Glomerular visceral epithelial cell (primary cell): ENCODE data around the gene PDE8B.

Experiments used
- DNase-seq: peaks from one replicate; pipeline ENCODE4 v3.0.0-alpha.2; 2016; ENCODE audit errors: extremely low spot score

The PDE8B gene

DNA sequence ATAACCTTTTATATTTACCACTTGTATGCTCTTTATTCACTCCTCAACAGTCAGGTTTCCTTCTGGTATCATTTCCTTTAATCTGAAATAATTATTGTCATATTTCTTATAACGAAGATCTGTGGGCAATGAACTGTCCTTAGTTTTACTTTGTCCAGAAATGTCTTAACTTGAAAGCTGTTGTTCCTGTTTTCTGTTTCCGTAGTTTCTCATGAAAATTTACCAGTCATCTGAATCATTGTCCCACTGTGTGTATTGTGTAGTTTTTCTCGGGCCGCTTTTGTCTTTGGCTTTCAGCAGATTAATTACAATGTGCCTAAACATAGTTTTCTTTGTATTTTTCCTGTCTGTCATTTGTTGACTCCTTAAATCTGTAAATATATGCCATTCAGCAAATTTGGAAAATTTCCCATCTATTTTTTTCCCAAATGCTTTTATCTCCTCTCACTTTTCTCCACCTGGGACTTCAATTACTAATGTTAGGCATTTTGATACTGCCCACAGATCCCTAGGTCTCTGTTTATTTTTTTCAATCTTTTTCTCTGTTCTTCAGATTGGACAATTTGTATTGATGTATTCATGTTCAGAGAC lies 74.9 kb downstream of the PDE8B start:
- no peak for DNase-seq

DNA sequence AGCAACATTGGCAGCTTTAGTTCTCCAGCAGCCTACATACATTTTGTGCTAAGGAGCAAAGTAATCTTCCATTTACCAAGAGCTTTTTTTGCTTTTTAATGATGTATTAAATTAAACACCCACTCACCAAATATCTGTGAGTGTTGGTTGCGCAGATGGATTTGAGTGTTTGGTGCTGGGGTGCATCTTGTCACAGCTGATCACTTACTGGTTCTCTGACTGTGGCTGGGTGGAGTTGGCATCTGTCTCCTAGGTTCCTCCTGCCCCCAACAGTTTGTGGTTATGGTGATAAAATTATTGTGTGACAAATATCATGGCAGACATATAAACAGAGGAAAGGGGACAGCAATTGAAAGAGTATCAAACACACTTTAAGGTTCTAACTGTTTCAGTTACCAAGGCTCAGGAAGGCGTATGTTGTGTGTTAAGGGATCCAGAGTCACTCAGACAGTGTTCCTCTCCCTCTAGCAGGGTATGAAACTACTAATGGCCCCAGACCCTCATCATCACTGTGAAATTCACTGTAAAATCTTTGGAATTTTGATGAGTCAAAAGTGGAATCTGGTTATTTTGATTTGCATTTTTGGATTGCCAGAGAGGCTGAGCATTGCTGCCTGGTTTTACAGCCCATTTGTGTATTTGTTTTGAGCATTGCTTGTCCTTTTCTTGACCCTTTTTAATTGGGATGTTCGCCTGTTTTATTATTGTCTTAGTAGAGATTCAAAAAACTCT lies 81.7 kb downstream of the PDE8B start:
- DNase-seq = no peak

DNA sequence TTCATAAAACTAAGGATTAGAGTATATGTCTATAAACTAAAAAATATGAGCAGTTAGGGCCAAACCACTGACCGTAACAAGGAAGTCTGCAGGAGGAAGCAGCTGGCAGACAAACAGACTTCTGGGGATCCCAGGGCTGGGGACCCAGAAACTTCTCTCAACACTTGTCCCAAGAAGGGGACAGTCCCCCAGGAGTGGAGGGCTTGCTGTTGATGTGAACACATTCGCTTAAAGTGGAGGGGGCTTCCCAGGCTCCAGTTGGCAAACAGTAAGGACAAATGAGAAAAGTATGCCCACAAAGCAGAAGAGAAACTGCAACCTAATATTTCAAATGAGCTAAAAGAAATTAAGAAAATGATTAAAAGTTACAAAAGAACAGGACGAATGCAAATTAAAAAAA lies 83.7 kb downstream of the PDE8B start:
- no peak for DNase-seq

DNA sequence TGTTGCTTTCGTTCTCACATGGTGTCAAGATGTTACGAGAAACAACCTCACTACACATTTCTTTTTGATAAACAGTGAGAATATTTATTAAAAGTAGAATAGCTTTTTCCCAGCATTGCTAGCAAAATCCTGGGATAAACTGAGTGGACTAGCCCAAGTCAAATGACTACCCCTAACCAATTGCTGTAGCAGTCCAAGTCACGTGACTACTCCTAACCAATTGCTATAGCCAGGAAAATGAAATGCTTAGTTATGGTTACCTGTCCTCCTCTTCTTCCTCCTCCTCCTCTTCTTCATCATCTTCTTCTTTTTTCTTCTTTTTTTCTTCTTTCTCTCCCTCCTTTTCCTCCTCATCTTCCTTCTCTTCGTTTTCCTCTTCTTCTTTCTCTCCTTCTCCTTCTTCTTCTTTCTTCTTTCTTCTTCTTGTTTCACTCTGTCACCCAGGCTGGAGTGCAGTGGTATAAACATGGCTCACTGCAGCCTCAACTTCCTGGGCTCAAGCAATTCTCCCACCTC lies 85.4 kb downstream of the PDE8B start:
- DNase-seq = no peak

DNA sequence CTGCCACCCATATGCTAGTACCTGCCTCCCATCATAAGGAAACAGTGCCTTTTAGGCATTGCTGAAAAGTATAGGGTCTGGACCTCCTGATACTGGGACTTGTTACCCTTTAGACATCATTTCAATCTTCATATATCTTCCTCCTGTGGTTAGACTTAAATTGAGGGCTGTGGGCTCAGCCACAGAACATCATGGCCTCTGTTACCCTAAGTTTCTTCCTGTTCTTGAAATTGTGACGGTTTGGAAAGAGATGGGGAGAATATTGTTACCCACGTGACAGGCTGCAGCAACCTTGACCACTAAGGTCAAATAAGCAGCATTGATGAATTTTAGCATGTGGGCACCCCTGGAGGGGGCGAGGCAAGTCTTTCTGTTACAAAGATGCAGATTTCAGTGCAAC lies 87.7 kb downstream of the PDE8B start:
- no peak for DNase-seq

DNA sequence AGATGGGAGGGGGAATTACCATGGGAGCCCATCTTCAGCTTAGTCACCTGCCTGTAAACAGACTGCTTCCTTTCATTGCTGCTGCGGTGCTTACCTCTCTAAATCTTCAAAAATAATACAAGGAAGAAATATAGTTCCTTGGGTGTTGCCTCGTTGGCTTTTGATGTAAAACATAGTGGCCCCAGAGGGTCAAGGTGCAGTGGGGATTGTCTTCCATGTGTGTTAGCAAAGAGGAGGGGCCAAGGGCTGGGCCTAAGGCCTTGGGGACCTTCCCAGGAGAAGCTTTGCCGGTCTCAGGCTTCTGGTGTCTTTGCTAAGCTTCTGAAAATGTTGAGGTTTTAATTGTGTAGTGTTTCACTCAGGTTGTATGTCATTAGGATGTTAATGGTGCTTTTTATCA lies 90.0 kb downstream of the PDE8B start:
- no peak for DNase-seq

DNA sequence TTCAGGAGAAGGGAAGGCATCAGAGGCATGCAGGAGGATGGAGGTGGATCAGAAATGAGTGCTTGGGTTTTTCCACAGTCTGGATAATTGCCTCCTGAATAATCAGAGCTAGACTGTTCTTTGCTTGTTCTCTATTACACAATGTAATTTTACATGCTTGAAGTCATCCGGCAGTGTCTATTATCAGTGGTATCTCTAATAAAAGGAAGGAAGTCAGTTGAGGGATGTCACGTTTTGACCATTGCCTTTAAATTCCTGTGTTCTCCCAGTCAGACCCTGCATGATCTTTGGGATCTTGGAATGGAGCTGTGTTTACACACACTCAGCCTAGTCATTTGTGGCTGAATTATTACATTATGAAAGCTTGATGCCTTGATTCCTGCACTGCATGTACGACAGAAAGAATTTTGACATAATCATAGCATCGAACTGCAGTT lies 91.0 kb downstream of the PDE8B start:
- DNase-seq = no peak

DNA sequence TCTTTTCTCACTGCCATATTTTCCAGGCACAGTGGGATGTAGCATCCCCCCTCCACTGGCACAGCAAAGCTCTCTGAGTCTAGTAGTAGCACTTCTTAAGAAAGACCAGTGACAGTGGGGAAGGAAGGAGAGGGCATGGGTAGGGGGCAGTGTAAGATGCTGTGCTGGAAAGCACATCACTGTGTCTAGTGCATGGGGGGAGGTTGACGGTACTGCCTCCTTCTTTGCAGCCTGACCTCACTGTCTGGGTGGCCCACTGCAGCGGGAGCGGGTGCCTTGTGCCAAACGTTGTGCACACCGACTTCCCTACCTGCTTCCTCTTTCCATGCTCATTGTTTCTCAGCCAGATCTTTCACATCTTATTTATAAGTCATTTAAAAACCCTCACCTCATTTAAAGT lies 91.8 kb downstream of the PDE8B start:
- no peak for DNase-seq

DNA sequence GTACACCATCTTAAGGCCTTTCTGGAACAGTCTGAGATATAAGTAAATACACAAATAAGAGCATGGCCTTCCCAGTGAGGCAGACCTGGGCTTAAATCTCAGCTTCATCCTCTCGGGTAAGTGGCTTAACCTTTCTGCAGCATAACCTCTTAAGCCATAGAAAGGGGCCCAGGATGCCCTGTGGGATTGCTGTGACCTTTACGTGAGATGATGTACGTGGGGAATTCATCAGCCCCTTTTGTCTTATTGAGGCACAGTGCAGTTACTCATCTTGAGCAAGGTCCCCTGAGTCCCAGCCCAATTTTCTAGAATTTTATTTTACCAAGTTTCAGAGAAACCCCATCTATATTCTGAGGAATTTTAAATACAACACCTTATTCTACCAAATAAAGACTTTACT lies 92.2 kb downstream of the PDE8B start:
- no peak for DNase-seq

DNA sequence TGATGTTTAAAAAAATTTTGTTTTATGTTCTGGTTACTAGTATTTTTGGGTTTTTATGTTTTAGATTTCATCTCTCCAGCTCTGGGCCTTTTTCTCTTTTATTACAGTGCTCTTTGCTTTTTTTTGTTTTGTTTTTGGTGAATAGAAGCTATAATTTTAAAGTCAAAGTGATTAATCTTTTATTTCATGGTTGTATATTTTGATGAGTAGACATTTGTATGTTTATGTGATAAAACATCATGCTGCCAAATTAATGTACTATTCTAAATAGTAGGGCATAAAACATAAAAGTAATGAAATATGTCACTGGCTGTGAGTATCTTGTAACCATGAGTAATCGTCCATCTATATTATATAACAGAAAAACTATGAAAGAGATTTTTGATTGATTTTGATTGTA lies 93.9 kb downstream of the PDE8B start:
- DNase-seq = no peak

DNA sequence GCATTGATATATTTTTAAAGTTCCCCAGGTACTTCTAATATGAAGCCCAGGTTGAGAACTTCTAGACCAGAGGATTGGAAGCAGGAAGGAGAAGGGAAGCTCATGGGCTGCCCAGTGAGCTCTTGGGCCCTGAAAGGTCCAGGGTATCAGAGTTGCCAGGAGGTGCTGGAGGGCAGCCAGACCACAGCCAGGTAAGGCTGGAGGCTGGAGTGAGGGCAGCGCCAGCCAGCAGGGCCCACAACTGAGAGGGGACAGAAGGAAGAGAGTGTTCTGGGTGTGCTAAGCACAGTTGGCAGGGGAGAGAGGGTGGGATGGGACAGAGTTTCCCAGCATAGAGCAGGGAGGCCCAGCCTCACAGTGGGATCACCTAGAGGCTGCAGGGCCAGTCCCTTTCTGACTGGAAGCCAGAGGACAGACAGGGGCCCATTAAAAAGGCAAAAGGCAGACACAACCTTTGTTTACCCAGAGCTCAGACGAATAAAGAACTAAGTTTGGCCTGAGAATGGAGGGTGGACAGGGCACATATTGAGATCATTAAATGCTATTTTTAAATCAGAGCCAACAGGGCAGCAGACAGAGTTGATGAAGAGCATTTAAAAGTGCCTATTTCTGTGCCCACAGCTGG lies 94.9 kb downstream of the PDE8B start:
- DNase-seq = no peak

DNA sequence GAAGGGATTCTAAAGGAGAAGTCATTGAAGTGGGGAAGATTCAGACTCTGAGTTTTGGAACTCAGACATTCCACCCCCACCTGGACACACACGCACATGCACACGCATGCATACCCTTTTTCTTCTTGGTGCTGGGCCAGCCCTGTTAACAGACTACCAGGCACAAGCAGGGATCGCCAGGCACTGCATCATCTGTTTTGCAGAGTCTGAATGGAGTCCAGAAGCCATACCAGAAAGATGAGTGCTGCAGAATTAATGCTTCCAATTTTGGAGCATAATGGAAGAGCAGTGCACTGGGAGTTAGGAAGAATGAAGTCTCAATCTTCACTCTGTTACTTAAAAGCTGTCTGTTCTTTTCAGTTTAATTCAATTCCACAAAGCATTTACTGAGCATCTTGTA lies 95.5 kb downstream of the PDE8B start:
- no peak for DNase-seq

DNA sequence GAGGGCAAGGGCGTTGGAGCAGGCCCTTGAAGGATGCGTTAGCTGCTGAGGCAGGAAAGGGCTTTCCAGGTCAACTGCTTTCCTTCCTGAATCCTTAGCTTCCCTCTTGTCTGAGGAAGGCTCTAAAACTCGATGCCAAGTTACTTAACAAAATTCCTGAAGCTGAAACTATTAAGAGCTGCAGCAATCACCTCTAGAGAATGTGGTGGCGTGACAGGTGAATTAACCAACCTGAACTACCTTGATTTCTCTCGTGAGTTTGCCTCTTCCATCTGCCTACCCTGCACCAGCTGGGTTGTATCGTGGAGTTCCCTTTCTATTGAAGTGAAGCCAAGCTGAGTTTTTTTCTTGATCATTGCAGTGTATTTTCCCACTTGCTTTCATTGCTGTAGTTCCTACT lies 96.1 kb downstream of the PDE8B start:
- DNase-seq = no peak

DNA sequence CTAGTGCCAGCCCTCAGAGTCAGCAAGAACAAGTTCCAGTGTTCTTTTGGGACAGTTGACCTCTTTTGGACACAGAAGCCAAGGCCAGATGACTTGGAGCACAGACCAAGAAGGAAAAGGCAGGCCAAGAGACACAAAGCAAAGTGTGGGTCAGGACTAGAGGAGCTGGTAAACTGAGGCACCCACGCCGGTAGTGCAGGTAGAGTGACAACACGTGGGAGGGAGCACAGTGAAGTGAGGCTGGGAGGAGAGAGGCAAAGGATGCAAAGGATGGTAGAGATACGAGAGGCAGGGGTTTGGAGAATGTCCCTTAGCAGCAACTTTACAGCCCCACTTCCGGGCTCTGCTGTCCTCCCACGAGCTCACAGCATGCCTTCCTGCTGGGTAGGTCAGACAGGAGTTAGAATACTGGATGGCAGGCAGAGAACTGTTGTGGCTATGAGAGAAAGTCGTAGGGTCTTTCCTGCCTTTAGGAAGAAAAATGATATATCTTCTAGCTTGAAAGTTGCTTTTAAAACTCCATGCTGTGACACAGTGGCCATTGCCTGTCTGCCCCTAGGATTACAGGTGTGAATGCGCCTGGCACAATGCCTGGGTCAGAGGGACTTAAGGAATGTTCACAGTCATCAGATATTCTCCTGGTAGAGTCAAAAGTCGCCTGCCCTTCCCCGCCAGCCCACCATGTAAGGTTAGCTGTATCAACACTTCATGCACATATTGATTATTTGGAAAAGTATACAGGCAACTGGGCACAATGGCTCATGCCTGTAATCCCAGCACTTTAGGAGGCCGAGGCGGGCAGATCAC lies 97.9 kb downstream of the PDE8B start:
- DNase-seq = no peak

DNA sequence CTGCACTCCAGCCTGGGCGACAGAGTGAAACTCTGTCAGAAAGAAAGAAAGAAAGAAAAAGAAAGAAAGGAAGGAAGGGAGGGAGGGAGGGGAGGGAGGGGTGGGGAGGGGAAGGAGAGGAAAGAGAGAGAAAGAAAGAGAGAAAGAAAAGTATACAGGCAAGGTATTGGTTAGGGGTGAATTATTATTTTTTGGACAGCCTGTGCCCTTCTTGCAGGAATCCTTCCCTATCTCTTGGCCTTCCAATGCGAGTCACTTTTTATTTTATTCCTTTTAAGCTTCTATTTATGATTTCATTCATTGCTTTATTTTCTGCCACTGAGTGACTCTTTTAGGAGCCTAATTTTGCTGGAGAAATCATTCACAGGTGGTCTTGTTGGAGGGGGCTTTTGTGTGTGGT lies 98.7 kb downstream of the PDE8B start:
- DNase-seq = no peak

DNA sequence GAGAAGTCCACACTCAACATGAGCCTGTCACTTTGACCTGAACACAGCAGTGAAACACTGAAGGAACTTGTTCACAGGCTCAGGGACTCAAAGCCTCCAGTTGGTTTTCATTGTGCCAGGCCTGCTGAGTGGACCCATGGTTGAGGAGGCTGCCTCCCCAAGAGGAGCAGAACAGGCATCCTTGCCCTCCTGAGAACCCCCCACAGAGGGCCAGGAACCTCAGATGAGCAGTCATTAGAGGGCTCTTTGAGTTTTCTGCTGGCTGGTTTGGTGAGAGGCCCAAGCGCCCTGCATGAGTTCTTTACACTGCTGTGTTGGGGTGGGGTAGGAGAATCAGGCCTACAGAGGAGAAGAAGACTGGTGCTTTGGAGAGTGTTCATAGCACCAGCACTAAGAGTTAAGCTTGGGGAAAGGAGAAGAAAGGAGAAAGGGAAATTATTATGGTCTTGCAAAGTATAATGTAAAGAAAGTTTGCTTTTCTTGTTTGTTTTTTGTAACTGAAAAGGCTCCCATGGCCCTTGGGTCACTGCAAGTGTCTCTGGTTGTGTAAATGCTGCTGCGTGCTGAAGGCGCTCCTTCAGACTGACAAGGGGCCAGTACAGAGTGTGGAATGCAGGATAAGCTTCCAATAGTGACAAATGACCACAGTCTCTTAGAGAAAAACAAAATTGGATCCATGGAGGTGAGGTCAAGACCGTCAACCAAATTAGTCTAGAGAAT lies 100.2 kb downstream of the PDE8B start:
- no peak for DNase-seq

DNA sequence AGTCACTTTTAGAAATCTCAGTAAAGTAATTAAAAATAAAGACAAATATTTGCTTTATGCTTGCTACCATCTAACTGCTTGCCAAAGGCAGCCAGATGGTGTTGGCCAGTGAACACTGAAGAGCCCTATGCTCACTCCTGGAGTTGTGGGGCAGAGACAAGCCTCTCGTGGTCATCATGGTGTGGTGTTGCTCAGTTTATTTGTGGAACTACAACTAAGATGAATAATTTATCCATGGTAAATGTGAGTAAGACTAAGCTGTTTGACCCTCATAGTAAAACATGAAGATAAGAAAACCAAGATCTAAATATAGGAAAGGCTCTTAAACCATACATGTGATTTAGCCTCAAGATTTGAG lies 100.7 kb downstream of the PDE8B start:
- DNase-seq = no peak

DNA sequence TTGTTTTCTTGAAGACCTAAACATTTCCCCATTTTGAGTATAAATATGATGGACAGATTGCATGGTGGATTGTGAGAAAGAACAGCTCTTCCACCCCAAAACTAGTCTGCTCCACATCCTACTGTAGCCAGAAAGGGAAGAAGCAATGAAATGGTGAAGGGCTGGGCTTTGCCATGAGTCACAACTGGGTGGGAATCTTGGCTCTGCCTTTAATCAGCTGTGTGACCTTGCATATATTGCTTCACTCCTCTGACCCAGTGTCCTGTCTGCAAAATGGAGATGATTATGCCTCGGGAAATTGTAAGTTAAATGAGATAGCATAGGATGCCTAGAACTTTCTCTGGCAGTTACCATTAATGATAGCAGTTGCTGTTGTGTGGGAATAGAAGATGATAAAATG lies 101.9 kb downstream of the PDE8B start:
- DNase-seq = no peak

DNA sequence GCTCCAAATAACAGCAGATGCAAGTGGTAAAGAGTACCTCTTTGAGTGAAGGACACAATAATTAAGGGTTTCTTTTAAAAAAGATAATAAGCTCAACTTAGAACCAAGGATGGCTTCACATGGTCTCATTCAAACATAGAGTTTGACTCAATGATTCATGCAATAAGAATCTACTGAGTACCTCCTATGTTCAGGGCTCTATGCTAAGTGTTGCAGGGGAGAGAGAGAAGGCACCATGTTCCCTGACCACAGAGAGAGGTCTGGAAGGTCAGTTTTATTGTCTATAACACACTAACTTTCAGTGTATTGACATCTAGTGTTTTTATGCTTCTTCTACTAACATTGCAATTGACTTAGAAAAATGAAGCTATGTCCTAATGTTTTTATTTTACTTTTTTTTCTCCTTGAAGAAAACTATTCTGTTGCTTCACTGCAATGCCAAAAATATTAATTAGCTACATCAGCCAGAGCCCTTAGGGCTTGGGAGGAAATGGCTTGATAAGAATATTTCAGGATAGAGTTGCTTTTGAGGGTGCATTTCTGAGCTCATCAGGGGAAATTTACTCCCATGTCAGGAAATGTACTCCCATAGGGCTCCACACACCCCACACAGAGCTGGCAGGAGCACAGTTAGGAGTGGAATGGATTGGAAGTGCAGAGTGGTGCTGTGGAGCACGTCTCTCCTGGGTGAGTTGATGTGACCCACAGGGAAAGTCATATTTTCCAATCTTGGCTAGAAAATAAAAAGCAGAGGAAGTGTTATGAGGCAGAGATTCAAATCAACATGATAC lies 106.6 kb downstream of the PDE8B start:
- DNase-seq = no peak

DNA sequence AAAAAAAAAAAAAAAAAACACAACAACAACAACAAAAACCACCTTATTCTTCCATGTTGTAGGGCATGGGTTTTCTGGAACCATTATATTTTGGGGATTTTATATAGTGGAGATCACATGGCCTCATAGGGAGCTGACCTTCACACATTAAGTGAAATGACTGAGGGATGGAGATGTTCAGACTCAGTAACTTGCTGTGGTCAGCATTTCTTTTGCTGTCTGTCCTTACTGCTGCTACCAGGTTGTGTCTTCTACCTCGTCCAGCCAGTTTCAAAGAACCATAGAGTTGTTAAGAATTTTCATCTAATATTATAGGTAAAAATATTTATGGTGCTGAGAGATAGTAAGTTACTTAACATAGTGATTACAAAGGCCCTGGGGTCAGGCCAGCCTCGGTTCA lies 107.6 kb downstream of the PDE8B start:
- DNase-seq = no peak
